AG04450 (cell line): ENCODE results near the gene TSPAN9. TPM values are rescaled to one million over a fixed set of nuclear protein-coding genes. Genes with fewer than 3 reads are reported as not detected.

Source experiments
- CTCF ChIA-PET: fragments of 300-600, 350-600 bp; formaldehyde crosslinking; extraction: SDS; loops from one replicate; lab custom pipeline; 2022; ENCODE audit warnings: antibody characterized with exemption, inconsistent platforms; lab: Charles Lee
- POLR2A ChIA-PET: fragments of 350-600 bp; formaldehyde crosslinking; extraction: SDS; loops from one replicate; lab custom pipeline; 2021; ENCODE audit warnings: antibody characterized with exemption, inconsistent platforms; lab: Yijun Ruan, JAX
- DNase-seq: peaks from one replicate; pipeline ENCODE4 v3.0.0-alpha.2; 2011; ENCODE audit warnings: low read depth, low spot score
- H3K27ac ChIP-seq: one replicate; pipeline ENCODE4 v1.5.1; 2012; ENCODE audit warnings: low read depth, low read length, control low read depth
- H3K27me3 ChIP-seq: one replicate; pipeline ENCODE4 v1.6.0; 2012; ENCODE audit warnings: low read length; ENCODE audit not compliant: control insufficient read depth, insufficient read depth
- H3K4me3 ChIP-seq: 2 replicates; pipeline ENCODE4 v1.5.1; 2011; ENCODE audit warnings: mild to moderate bottlenecking, low read depth, low read length, control low read depth
- H3K9me3 ChIP-seq: 2 replicates; pipeline ENCODE4 v1.5.1; 2012; ENCODE audit warnings: low read length; ENCODE audit not compliant: control insufficient read depth, insufficient read depth
- polyA plus RNA-seq: library from polyadenylated mRNA; depleted of rRNA; stranded (reverse); fragments of >200 nt; gene quantifications from 2 replicates; pipeline ENCODE4 v1.2.3, GENCODE V29; 2011
- TF ChIP-seq, protein P1 (sequence below): IDR thresholded peaks from 2 replicates; pipeline ENCODE4 v1.5.1; 2011; ENCODE audit warnings: low read depth, low read length, control low read depth, inconsistent platforms

TSPAN9 gene
- polyA plus RNA-seq, 1 experiment, result 68.0 TPM

DNA sequence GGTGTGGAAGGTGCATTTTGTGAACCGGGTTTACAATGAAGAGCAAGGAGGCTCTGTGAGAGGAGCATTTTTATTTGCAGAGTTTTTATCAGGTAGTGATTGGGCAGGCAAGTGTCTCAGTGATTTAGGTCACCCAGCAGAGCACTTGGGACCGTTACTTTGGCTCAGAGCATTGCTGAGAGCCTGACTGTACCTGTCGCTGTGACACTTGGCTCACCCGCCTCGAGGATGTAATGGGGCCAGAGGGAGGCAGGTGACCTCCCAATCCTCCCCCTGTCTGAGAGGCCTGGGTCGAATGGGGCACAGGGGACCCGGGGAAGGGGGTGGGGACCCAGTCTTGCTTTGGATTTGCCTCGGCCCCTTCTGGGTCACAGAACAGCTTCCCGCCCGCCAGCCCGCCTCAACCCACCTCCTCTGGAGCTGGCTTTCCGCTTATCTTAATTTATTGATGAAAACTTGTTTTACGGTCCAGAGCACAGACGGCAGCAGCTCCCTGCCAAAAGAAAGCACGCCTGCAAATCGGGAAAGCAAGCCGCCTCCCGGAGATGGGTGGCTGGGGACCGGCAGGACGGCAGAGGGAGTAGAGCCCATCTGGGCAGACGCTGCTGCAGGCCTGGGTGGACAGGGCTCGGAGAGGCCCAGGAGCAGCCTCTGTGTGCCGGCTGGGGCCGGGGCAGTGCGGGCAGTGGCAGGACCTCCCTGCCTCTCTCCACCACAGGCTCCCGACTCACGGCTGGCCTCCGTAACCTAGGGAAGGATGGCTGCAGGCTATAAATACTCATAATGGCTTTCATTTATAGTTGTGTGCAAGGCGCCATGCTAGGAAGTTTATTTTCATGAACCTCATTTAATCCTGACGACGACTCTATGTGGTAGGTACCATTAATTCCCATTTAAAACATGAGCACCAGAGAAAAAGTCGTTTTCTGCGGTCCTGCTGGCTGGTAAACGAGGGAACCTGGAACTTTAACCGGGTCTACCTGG is 187.1 kb downstream of the TSPAN9 start:
- no peaks in the 10 kb centered on the region for H3K27me3 ChIP-seq
- ChIA-PET POLR2A (no interaction called here), CTCF (no interaction called here)
- H3K9me3 ChIP-seq, result no peaks in the 10 kb centered on the region; the same call in 1 of the 2 replicates
- H3K27ac ChIP-seq, result no peak overlapping the region
- TF ChIP-seq, protein P1, sequence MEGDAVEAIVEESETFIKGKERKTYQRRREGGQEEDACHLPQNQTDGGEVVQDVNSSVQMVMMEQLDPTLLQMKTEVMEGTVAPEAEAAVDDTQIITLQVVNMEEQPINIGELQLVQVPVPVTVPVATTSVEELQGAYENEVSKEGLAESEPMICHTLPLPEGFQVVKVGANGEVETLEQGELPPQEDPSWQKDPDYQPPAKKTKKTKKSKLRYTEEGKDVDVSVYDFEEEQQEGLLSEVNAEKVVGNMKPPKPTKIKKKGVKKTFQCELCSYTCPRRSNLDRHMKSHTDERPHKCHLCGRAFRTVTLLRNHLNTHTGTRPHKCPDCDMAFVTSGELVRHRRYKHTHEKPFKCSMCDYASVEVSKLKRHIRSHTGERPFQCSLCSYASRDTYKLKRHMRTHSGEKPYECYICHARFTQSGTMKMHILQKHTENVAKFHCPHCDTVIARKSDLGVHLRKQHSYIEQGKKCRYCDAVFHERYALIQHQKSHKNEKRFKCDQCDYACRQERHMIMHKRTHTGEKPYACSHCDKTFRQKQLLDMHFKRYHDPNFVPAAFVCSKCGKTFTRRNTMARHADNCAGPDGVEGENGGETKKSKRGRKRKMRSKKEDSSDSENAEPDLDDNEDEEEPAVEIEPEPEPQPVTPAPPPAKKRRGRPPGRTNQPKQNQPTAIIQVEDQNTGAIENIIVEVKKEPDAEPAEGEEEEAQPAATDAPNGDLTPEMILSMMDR, result no peak
- no peak for DNase-seq
- H3K4me3 ChIP-seq, result no peak overlapping the region

GRCh38 chr12:3265406-3265805 is 188.2 kb downstream of the TSPAN9 start:
- Histone ChIP-seq H3K27ac (no peak overlapping the region), H3K9me3 (no peaks in the 10 kb centered on the region; the same call in 1 of the 2 replicates), H3K27me3 (no peaks in the 10 kb centered on the region), H3K4me3 (no peak overlapping the region)
- CTCF ChIA-PET, result interaction anchor here (1.1 to 1.4 kb wide), 2 partner anchors 10 to 130 kb away, joined by 4 to 10 read pairs; no protein-coding TSS in a partner anchor
- DNase-seq, result no peak
- TF ChIP-seq, protein P1, result no peak
- POLR2A ChIA-PET, result no interaction called here

- no peak for DNase-seq
- TF ChIP-seq, protein P1, result no peak
- Histone ChIP-seq H3K9me3 (no peaks in the 10 kb centered on the region; the same call in 1 of the 2 replicates), H3K27me3 (no peaks in the 10 kb centered on the region), H3K27ac (no peak overlapping the region), H3K4me3 (no peak overlapping the region)
- ChIA-PET CTCF (interaction anchor here (1.4 kb wide), 2 partner anchors 33 to 193 kb away, joined by 4 to 5 read pairs; no protein-coding TSS in a partner anchor), POLR2A (no interaction called here)
Measured at GRCh38 chr12:3266638-3267037, 189.5 kb downstream of the TSPAN9 start.

- no peak overlapping the region for H3K4me3 ChIP-seq
- no peak overlapping the region for H3K27ac ChIP-seq
- DNase-seq, result no peak
- no peaks in the 10 kb centered on the region; the same call in 1 of the 2 replicates for H3K9me3 ChIP-seq
- TF ChIP-seq, protein P1, result no peak
- CTCF ChIA-PET, result interaction anchor here (1.1 to 1.4 kb wide), 2 partner anchors 7 to 32 kb away, joined by 3 to 4 read pairs; no protein-coding TSS in a partner anchor
- H3K27me3 ChIP-seq, result no peaks in the 10 kb centered on the region
- POLR2A ChIA-PET, result no interaction called here
Measured at GRCh38 chr12:3267690-3268089, 190.5 kb downstream of the TSPAN9 start.

- POLR2A ChIA-PET, result no interaction called here
- CTCF ChIA-PET, result no interaction called here
- DNase-seq, result no peak
- Histone ChIP-seq H3K9me3 (no peaks in the 10 kb centered on the region), H3K27ac (no peak overlapping the region), H3K4me3 (no peak overlapping the region), H3K27me3 (no peaks in the 10 kb centered on the region)
- TF ChIP-seq, protein P1, result peak; percentile 15; the same call in 1 of the 2 replicates
Measured at GRCh38 chr12:3269594-3269993, 192.4 kb downstream of the TSPAN9 start.
